Peyer's patch (tissue), 4 donors: ENCODE data around the gene CTNNA1.

Source experiments
- CTCF ChIP-seq, 6 experiments: fragments of 450-650 bp in 4 of 6; fragments of 200-600 bp in 2 of 6; sonication (generic) in 1 of 6; IDR thresholded peaks; one replicate each; pipeline ENCODE4 v1.5.1; 2017 to 2019; ENCODE audit warnings: antibody characterized with exemption in 6 of 6, mild to moderate bottlenecking in 3 of 6, moderate library complexity in 1 of 6
- POLR2A ChIP-seq, 2 donors: fragments of 450-650 bp; IDR thresholded peaks; one replicate each; pipeline ENCODE4 v1.5.1; 2017; ENCODE audit warnings: antibody characterized with exemption in 2 of 2, mild to moderate bottlenecking in 2 of 2, moderate library complexity in 2 of 2

GRCh38 chr5:138910546-138911185, 157.4 kb downstream of the CTNNA1 start:
- TF ChIP-seq CTCF (IDR thresholded peaks at IDR 0.05), result no peak
- TF ChIP-seq POLR2A (IDR thresholded peaks at IDR 0.05), result no peak
